ENCODE data around the gene PPP2R1A.

Gene PPP2R1A

DNA sequence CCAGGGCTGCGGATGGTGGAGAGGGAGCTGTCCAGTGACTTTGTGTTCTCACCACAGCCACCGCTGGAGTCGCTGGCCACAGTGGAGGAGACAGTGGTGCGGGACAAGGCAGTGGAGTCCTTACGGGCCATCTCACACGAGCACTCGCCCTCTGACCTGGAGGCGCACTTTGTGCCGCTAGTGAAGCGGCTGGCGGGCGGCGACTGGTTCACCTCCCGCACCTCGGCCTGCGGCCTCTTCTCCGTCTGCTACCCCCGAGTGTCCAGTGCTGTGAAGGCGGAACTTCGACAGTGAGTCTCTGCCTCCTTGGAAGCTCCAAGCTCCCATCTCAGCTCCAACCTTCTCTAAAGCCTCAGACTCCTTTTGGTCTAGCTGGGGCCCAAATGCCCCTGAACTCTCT is 21.4 kb downstream of the PPP2R1A start:
- TF ChIP-seq, protein P1, sequence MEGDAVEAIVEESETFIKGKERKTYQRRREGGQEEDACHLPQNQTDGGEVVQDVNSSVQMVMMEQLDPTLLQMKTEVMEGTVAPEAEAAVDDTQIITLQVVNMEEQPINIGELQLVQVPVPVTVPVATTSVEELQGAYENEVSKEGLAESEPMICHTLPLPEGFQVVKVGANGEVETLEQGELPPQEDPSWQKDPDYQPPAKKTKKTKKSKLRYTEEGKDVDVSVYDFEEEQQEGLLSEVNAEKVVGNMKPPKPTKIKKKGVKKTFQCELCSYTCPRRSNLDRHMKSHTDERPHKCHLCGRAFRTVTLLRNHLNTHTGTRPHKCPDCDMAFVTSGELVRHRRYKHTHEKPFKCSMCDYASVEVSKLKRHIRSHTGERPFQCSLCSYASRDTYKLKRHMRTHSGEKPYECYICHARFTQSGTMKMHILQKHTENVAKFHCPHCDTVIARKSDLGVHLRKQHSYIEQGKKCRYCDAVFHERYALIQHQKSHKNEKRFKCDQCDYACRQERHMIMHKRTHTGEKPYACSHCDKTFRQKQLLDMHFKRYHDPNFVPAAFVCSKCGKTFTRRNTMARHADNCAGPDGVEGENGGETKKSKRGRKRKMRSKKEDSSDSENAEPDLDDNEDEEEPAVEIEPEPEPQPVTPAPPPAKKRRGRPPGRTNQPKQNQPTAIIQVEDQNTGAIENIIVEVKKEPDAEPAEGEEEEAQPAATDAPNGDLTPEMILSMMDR (IDR thresholded peaks at IDR 0.05; ENCODE audit: extremely low read depth, missing control alignments) = no peak
- DNase-seq (ENCODE audit: low spot score) = no peak

GRCh38 chr19:52211926-52212571 is 22.2 kb downstream of the PPP2R1A start:
- no peak for DNase-seq (ENCODE audit: low spot score)
- TF ChIP-seq, protein P1 (IDR thresholded peaks at IDR 0.05; ENCODE audit: extremely low read depth, missing control alignments) = no peak

DNA sequence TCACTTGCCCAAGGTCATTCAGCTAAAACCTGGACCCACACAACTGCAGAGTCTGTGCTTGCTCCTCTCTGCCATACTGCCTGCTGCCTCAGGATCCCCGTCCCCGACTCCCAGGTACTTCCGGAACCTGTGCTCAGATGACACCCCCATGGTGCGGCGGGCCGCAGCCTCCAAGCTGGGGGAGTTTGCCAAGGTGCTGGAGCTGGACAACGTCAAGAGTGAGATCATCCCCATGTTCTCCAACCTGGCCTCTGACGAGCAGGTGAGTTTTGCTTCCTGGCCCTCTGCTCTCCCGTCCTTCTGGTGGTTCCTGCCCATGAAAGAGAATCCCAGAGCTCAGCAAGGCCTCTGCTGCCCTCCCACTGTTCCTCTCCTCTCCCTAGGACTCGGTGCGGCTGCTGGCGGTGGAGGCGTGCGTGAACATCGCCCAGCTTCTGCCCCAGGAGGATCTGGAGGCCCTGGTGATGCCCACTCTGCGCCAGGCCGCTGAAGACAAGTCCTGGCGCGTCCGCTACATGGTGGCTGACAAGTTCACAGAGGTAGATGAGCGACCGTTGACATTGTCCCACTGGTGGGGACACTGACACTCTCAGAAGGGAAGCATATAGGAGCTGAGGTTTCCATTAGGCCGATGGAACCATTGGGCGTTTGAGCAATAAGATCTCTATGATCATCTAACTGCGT is 22.9 kb downstream of the PPP2R1A start:
- TF ChIP-seq, protein P1 (IDR thresholded peaks at IDR 0.05; ENCODE audit: extremely low read depth, missing control alignments) = no peak
- DNase-seq (ENCODE audit: low spot score) = no peak

GRCh38 chr19:52214241-52214640 is 24.4 kb downstream of the PPP2R1A start:
- no peak for DNase-seq (ENCODE audit: low spot score)
- TF ChIP-seq, protein P1 (IDR thresholded peaks at IDR 0.05; ENCODE audit: extremely low read depth, missing control alignments) = no peak

GRCh38 chr19:52216401-52216800 is 26.5 kb downstream of the PPP2R1A start:
- DNase-seq (ENCODE audit: low spot score) = no peak
- TF ChIP-seq, protein P1 (IDR thresholded peaks at IDR 0.05; ENCODE audit: extremely low read depth, missing control alignments) = no peak

GRCh38 chr19:52217576-52217975 is 27.7 kb downstream of the PPP2R1A start:
- TF ChIP-seq, protein P1 (IDR thresholded peaks at IDR 0.05; ENCODE audit: extremely low read depth, missing control alignments) = no peak
- no peak for DNase-seq (ENCODE audit: low spot score)

- DNase-seq (ENCODE audit: low spot score) = no peak
- TF ChIP-seq, protein P1 (IDR thresholded peaks at IDR 0.05; ENCODE audit: extremely low read depth, missing control alignments) = no peak
These were observed 29.8 kb downstream of the PPP2R1A start for GRCh38 chr19:52219611-52220010.

Data from GM20000 (cell line).